Mucosa of descending colon (tissue), 3 donors: ENCODE measurements around the gene PHKB. TPM values are rescaled to one million over a fixed set of nuclear protein-coding genes. Genes with fewer than 3 reads are reported as not detected.

Source experiments
- ATAC-seq: fragments of 200-7000 bp; cut with Tn5 transposase; one replicate; pipeline ENCODE4 v1.9.1; 2020; ENCODE audit warnings: mild to moderate bottlenecking, moderate library complexity
- DNase-seq, 3 donors: peaks; one replicate each; pipeline ENCODE4 v3.0.0-alpha.2; 2020
- H3K36me3 ChIP-seq: fragments of 200-600 bp; one replicate; pipeline ENCODE4 v1.8.0; 2021; ENCODE audit warnings: low read depth, mild to moderate bottlenecking
- H3K4me1 ChIP-seq: fragments of 200-600 bp; one replicate; pipeline ENCODE4 v1.8.0; 2021; ENCODE audit warnings: low read depth, mild to moderate bottlenecking
- H3K4me3 ChIP-seq: fragments of 200-600 bp; one replicate; pipeline ENCODE4 v1.8.0; 2021; ENCODE audit warnings: mild to moderate bottlenecking
- H3K9me3 ChIP-seq: fragments of 200-600 bp; one replicate; pipeline ENCODE4 v1.8.0; 2021; ENCODE audit warnings: mild to moderate bottlenecking
- intact Hi-C, 2 donors: fragments of 100-400 bp; cut with DNase I in 1 of 2; cut with micrococcal nuclease in 1 of 2; formaldehyde crosslinking; loops; one replicate each; pipeline versions ENCODE4 v1.11.0 to v1.11.1; 2022; cut with DNase I, micrococcal nuclease
- long read RNA-seq, 2 donors: library from polyadenylated mRNA; unstranded; transcript quantifications; one replicate each; pipeline ENCODE4 v2.0.0, GENCODE V29; 2019 to 2021
- total RNA-seq, 3 donors: library from RNA; stranded (reverse); fragmentation: NEBNext Ultra II Directional in 2 of 3; extraction: Animal tissue kit (Norgen Biotek cat#: 25700) in 2 of 3; gene quantifications; one replicate each; pipeline versions ENCODE4 v1.2.1 to v1.2.4, GENCODE V29; 2021 to 2023
- TF ChIP-seq, protein P1 (sequence below): fragments of 200-600 bp; IDR thresholded peaks from one replicate; pipeline ENCODE4 v1.8.0; 2022; ENCODE audit warnings: antibody characterized with exemption, mild to moderate bottlenecking
- donor health status: DM: no; HTN: no; CAD: no; lungs with moderate emphysema.
- donor health status: DM: no; HTN: no; CAD: no.
- donor health status: DM: no; HTN: yes; CAD: no.

PHKB gene
- total RNA-seq = 100 to 1,000 TPM in 1 of 3 donors, 10 to 100 TPM in 2; 67.8 to 101 (median 81.4) TPM
- long read RNA-seq, donor 1, full-length matches to known transcripts = 8 of 40 reads
- long read RNA-seq, donor 1, partial matches to known transcripts = 8 of 40 reads
- long read RNA-seq, donor 1, other reads (novel, unspliced or antisense) = 24 of 40 reads
- long read RNA-seq, donor 2, partial matches to known transcripts = 1 of 10 reads
- long read RNA-seq, donor 2, other reads (novel, unspliced or antisense) = 9 of 10 reads

DNA sequence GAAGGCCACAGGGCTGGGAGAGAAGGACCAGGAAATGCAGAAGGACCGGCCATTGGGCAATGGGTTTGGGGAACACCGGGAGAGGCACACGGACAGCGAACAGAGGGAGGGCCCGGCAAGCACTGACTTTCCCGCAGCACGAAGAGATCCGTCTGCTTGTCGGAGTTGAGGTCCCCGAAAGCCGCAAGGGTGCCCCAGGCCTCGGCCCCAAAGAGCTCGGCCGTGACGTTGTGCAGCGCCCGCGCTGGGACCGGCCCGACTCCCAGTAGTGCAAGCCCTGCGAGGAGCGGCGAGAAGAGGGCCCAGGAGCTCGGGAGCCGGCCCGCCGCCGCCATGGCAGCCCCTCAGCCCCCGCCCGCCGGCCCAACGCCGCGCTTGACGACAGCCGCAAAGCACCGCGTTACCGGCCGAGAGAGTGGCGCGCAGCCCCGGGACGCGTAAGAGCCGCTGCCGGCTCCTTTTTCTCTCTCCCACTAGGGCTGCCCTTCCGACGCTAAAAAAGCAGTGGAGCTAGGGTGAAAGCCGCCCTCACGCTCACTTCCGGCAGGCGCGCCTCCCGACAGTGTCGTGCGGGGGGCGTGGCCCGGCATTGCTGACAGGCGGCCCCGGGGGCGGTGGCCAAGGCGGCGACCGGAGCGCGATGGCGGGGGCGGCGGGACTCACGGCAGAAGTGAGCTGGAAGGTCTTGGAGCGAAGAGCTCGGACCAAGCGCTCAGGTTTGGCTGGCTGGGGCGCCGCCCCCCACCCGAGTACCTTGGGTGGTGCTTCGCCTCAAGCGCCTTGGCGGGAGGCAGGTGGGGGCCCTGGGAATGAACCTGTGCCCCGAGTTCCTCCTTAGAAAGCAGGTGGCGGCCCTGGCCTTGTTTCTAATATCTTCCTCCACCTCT, at the start of gene PHKB, which contains the start of gene ITFG1:
PHKB (plus strand) TSS at position 621 of the 887 bp plus-strand sequence; CDS start at position 641, 20 bp downstream.
ITFG1 (minus strand) TSS at position 353 of the 887 bp plus-strand sequence; CDS start at position 335, 18 bp downstream.
- Histone ChIP-seq H3K36me3 (no peaks in the 10 kb centered on the region), H3K4me1 (peaks cover 18% of the 10 kb centered on the region), H3K9me3 (no peaks in the 10 kb centered on the region), H3K4me3 (peak within 1 kb of the TSS; percentile 89)
- DNase-seq (peak; percentile 95 to 96 (median 95)), ATAC-seq (peak; percentile 97)
- TF ChIP-seq, protein P1, sequence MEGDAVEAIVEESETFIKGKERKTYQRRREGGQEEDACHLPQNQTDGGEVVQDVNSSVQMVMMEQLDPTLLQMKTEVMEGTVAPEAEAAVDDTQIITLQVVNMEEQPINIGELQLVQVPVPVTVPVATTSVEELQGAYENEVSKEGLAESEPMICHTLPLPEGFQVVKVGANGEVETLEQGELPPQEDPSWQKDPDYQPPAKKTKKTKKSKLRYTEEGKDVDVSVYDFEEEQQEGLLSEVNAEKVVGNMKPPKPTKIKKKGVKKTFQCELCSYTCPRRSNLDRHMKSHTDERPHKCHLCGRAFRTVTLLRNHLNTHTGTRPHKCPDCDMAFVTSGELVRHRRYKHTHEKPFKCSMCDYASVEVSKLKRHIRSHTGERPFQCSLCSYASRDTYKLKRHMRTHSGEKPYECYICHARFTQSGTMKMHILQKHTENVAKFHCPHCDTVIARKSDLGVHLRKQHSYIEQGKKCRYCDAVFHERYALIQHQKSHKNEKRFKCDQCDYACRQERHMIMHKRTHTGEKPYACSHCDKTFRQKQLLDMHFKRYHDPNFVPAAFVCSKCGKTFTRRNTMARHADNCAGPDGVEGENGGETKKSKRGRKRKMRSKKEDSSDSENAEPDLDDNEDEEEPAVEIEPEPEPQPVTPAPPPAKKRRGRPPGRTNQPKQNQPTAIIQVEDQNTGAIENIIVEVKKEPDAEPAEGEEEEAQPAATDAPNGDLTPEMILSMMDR = peak; percentile 13
- intact Hi-C loops = no loop called here

DNA sequence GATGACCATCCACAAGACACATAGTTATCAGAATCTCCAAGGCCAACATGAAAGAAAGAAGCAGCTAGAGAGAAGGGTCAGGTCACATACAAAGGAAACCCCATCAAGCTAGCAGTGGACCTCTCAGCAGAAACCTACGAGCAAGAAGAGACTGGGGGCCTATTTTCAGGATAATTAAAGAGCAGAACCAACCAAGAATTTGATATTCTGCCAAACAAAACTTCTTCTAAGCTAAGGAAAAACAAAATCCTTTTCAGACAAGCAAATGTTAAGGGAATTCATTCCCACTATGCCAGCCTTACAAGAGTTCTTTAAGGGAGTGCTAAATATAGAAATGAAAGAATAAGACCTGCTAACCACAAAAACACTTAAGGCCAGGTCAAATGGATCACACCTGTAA, 48.1 kb upstream of the PHKB start:
- DNase-seq (no peak), ATAC-seq (no peak)
- Histone ChIP-seq H3K36me3 (no peaks in the 10 kb centered on the region), H3K4me1 (no peaks in the 10 kb centered on the region), H3K4me3 (no peak overlapping the region), H3K9me3 (no peaks in the 10 kb centered on the region)
- TF ChIP-seq, protein P1 = no peak
- intact Hi-C loops = no loop called here

DNA sequence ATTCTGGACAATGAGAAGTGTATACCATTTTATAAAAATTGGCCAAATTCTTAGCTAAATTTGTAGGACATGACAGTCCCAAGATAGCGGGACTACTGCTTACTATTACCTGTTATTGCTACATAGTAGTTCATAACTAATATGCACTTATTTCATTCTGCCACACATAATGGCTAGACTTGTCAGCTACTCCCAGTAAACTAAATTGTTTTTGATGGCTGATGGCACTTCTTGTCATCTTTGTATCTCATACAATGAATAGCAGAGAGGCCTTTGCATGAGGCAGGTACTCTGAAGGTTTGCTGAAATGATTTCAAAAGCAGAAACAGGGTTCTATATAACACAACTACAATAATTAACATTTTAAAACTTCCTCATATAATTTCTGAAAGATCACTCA, 44.3 kb upstream of the PHKB start:
- DNase-seq (no peak), ATAC-seq (no peak)
- H3K9me3 ChIP-seq = no peaks in the 10 kb centered on the region
- no peaks in the 10 kb centered on the region for H3K4me1 ChIP-seq
- H3K4me3 ChIP-seq = no peak overlapping the region
- intact Hi-C loops = no loop called here
- TF ChIP-seq, protein P1 = no peak
- H3K36me3 ChIP-seq = no peaks in the 10 kb centered on the region

DNA sequence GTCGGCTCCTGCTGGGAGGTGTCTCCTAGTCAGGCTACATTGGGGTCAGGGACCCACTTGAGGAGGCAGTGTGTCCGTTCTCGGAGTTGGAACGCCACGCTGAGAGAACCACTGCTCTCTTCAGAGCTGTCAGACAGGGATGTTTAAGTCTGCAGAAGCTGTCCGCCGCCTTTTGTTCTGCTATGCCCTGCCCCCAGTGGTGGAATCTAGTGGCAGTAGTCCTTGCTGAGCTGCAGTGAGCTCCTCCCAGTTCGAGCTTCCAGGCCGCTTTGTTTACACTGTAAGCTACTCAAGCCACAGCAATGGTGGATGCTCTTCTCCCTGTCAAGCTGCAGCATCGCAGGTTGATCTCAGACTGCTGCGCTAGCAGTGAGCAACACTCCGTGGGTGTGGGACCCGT, 36.3 kb upstream of the PHKB start:
- no peaks in the 10 kb centered on the region for H3K36me3 ChIP-seq
- H3K4me3 ChIP-seq = no peak overlapping the region
- TF ChIP-seq, protein P1 = no peak
- no peaks in the 10 kb centered on the region for H3K9me3 ChIP-seq
- DNase-seq = no peak
- no peaks in the 10 kb centered on the region for H3K4me1 ChIP-seq
- ATAC-seq = no peak
- intact Hi-C loops = no loop called here

DNA sequence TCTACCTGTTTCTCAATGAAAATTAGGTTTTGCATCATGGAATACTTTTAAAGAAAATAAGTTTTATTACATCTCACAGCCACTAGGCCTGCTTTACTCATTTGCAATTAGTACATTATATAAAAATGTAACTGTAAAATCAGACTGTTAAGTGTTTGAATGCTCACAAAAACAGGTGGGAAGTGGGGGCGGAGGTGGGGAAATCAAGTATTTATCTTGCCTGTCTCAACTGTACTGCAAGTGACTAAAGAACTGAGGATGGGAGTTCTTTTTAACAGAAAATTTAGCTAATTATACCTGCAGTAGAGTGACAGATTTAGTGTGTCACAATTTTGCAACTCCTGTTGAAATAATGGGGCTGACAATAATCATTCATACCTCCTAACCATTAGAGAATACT, 34.3 kb upstream of the PHKB start:
- no peak for ATAC-seq
- intact Hi-C loops = no loop called here
- no peaks in the 10 kb centered on the region for H3K36me3 ChIP-seq
- TF ChIP-seq, protein P1 = no peak
- no peak for DNase-seq
- no peaks in the 10 kb centered on the region for H3K4me1 ChIP-seq
- H3K4me3 ChIP-seq = no peak overlapping the region
- H3K9me3 ChIP-seq = no peaks in the 10 kb centered on the region
